HepG2 (cell line): ENCODE measurements around the gene AUP1. TPM values are rescaled to one million over a fixed set of nuclear protein-coding genes. Genes with fewer than 3 reads are reported as not detected.

Experiments
- FOXO1 ChIP-seq: sonication (generic); formaldehyde crosslinking; IDR thresholded peaks from 2 replicates; pipeline ENCODE4 v1.4.0; 2020; ENCODE audit warnings: missing genetic modification reagents
- GABPB1 ChIP-seq: IDR thresholded peaks from 2 replicates; pipeline ENCODE4 v1.6.1; 2016; ENCODE audit warnings: mild to moderate bottlenecking, missing genetic modification reagents, moderate library complexity, missing compliant biosample characterization
- HDAC1 ChIP-seq: sonication (generic); formaldehyde crosslinking; IDR thresholded peaks from 2 replicates; pipeline ENCODE4 v1.5.1; 2020; ENCODE audit warnings: mild to moderate bottlenecking, missing genetic modification reagents
- HDAC2 ChIP-seq: sonication (generic); formaldehyde crosslinking; IDR thresholded peaks from 2 replicates; pipeline ENCODE4 v1.4.0; 2020; ENCODE audit warnings: missing genetic modification reagents
- HNRNPL ChIP-seq: fragments of 200-400 bp; formaldehyde crosslinking; IDR thresholded peaks from 2 replicates; pipeline ENCODE4 v1.6.1; 2017; ENCODE audit warnings: mild to moderate bottlenecking, low read depth, low read length
- KAT8 ChIP-seq: IDR thresholded peaks from 2 replicates; pipeline ENCODE4 v1.6.1; 2016; ENCODE audit warnings: missing genetic modification reagents, missing compliant biosample characterization
- PHF20 ChIP-seq: sonication (generic); formaldehyde crosslinking; IDR thresholded peaks from 2 replicates; pipeline ENCODE4 v1.5.0; 2020; ENCODE audit warnings: mild to moderate bottlenecking, missing genetic modification reagents
- PITX1 ChIP-seq: sonication (generic); formaldehyde crosslinking; IDR thresholded peaks from 2 replicates; pipeline ENCODE4 v1.5.1; 2020; ENCODE audit warnings: mild to moderate bottlenecking, missing genetic modification reagents
- SALL1 ChIP-seq: sonication (generic); formaldehyde crosslinking; IDR thresholded peaks from 2 replicates; pipeline ENCODE4 v1.8.0; 2022; ENCODE audit warnings: mild to moderate bottlenecking, missing genetic modification reagents
- SAP130 ChIP-seq: IDR thresholded peaks from 2 replicates; pipeline ENCODE4 v1.6.1; 2016; ENCODE audit warnings: low read depth
- SPEN ChIP-seq: sonication (generic); formaldehyde crosslinking; IDR thresholded peaks from 2 replicates; pipeline ENCODE4 v1.5.1; 2020; ENCODE audit warnings: low read depth, mild to moderate bottlenecking, missing genetic modification reagents
- TARDBP ChIP-seq: sonication (generic); formaldehyde crosslinking; IDR thresholded peaks from 2 replicates; pipeline ENCODE4 v1.8.0; 2022; ENCODE audit warnings: mild to moderate bottlenecking, missing genetic modification reagents
- ZNF224 ChIP-seq: sonication (generic); formaldehyde crosslinking; IDR thresholded peaks from 2 replicates; pipeline ENCODE4 v1.5.0; 2020; ENCODE audit warnings: mild to moderate bottlenecking, missing genetic modification reagents
- ZNF484 ChIP-seq: sonication (generic); formaldehyde crosslinking; IDR thresholded peaks from 2 replicates; pipeline ENCODE4 v1.5.1; 2020; ENCODE audit warnings: mild to moderate bottlenecking, low read depth, missing genetic modification reagents, borderline replicate concordance
- ZNF761 ChIP-seq: sonication (generic); formaldehyde crosslinking; conservative IDR thresholded peaks from 2 replicates; pipeline ENCODE4 v1.4.0; 2020; ENCODE audit warnings: mild to moderate bottlenecking, missing genetic modification reagents
- ZNF768 ChIP-seq: sonication (generic); formaldehyde crosslinking; IDR thresholded peaks from 2 replicates; pipeline ENCODE4 v1.4.0; 2020; ENCODE audit warnings: missing genetic modification reagents
- polyA plus RNA-seq, 8 experiments: library from polyadenylated mRNA; depleted of rRNA in 3 of 8; stranded (reverse) in 7 of 8; unstranded in 1 of 8; fragments of >200 nt; fragmentation: Illumina TruSeq in 4 of 8; extraction: Trizol in 4 of 8; gene quantifications; 2 replicates each; pipeline versions ENCODE4 v1.2.1 to v1.2.3, GENCODE V29; 2011 to 2016; ENCODE audit warnings: low read depth in 4 of 8, missing spikeins in 1 of 8, mixed read lengths in 1 of 8; ENCODE audit not compliant: insufficient read depth in 1 of 8
- total RNA-seq, 5 experiments: library from RNA; depleted of rRNA; stranded (reverse); fragments of >200 nt; fragmentation: Illumina TruSeq; extraction: Trizol; gene quantifications; 2 replicates each; pipeline ENCODE4 v1.2.3, GENCODE V29; 2016; ENCODE audit warnings: low read depth in 1 of 5
- TF ChIP-seq, protein P1 (sequence below): IDR thresholded peaks from 2 replicates; pipeline ENCODE4 v1.6.1; 2016; ENCODE audit warnings: mild to moderate bottlenecking
- TF ChIP-seq, protein P2 (sequence below): sonication (generic); formaldehyde crosslinking; IDR thresholded peaks from 2 replicates; pipeline ENCODE4 v1.5.0; 2020; ENCODE audit warnings: mild to moderate bottlenecking, missing genetic modification reagents, borderline replicate concordance
- TF ChIP-seq, protein P3 (sequence below): IDR thresholded peaks from 2 replicates; pipeline ENCODE4 v1.6.1; 2016; ENCODE audit warnings: mild to moderate bottlenecking, missing biosample characterization, missing genetic modification reagents
- TF ChIP-seq, protein P4 (sequence below): IDR thresholded peaks from 2 replicates; pipeline ENCODE4 v1.6.1; 2012; ENCODE audit warnings: inconsistent platforms
- TF ChIP-seq, protein P5 (sequence below), 2 experiments: sonication (generic) in 1 of 2; formaldehyde crosslinking in 1 of 2; IDR thresholded peaks; 2 replicates each; pipeline versions ENCODE4 v1.5.1 to v1.6.1; 2011 to 2020; ENCODE audit warnings: borderline replicate concordance in 1 of 2, low read depth in 1 of 2, low read length in 1 of 2, mild to moderate bottlenecking in 1 of 2, missing genetic modification reagents in 1 of 2, moderate library complexity in 1 of 2

The AUP1 gene
- total and polyA plus RNA-seq, 2 of the 13 experiments (the other 11 are each of a cell fraction or from before 2014, with no cell fraction given), result 174 to 267 TPM

DNA sequence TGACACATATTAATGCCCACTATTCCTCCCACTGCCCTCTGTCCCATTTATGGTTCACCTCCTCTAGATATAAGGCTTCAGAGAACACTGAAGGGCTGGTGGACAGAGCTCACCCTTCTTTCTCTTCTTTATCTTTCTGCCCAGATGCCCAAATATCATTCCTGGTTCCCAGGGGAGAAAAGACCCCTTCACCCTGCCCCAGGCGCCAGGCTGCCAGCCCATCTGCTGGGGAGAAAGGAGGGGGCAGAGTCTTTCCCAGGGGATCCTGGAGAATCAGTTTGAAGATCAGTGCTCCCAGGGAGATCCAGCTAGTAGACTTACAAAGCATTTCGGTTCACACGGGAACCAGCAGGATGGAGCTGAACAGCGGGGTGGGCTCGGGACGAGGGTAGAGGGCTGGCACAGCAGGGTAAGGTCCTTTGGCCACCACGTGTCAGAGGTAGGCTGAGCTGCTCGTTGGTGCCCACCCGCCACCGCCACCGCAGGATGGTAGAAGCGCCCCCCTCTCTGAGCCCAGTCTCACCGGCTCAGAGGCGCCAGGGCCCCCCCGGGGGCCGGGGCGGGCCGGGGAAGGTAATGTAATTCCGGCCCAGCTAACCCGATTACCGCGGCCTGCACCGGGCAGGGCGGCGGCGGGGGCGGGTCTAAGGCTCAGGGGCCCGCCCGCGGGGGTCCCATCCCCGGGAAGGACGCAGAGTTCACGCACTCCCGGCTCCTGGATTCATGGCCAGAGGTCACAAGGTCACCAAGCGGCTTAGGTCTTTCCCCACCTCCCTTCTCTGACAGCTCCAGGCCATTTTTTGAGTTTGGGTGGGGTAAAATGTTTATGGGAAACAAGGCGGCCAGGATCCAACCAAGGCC, 16.5 kb downstream of the AUP1 start (continued):
- TF ChIP-seq HDAC1 (CRISPR knock-in tag) (peak; percentile 31; the same call in 1 of the 2 replicates), HDAC2 (CRISPR knock-in tag) (peak; percentile 25; the same call in 1 of the 2 replicates), SAP130 (peak; percentile 23), SPEN (0 out of 2 replicates have a peak, but pooled peaks have one; percentile 23), ZNF484 (no peak), GABPB1 (peak; percentile 78), PHF20 (CRISPR knock-in tag) (no peak), KAT8 (CRISPR knock-in tag) (0 out of 2 replicates have a peak, but pooled peaks have one; percentile 55), ZNF768 (peak; percentile 68; the same call in 1 of the 2 replicates), FOXO1 (CRISPR knock-in tag) (0 out of 2 replicates have a peak, but pooled peaks have one; percentile 13), HNRNPL (peak; percentile 87), SALL1 (CRISPR knock-in tag) (no peak), TARDBP (peak; percentile 72), ZNF761 (CRISPR knock-in tag) (no peak), PITX1 (CRISPR knock-in tag) (no peak), ZNF224 (CRISPR knock-in tag) (0 out of 2 replicates have a peak, but pooled peaks have one; percentile 67)
- TF ChIP-seq, protein P1, sequence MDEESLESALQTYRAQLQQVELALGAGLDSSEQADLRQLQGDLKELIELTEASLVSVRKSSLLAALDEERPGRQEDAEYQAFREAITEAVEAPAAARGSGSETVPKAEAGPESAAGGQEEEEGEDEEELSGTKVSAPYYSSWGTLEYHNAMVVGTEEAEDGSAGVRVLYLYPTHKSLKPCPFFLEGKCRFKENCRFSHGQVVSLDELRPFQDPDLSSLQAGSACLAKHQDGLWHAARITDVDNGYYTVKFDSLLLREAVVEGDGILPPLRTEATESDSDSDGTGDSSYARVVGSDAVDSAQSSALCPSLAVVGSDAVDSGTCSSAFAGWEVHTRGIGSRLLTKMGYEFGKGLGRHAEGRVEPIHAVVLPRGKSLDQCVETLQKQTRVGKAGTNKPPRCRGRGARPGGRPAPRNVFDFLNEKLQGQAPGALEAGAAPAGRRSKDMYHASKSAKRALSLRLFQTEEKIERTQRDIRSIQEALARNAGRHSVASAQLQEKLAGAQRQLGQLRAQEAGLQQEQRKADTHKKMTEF (CRISPR knock-in tag), result peak; percentile 60; the same call in 1 of the 2 replicates
- TF ChIP-seq, protein P2, sequence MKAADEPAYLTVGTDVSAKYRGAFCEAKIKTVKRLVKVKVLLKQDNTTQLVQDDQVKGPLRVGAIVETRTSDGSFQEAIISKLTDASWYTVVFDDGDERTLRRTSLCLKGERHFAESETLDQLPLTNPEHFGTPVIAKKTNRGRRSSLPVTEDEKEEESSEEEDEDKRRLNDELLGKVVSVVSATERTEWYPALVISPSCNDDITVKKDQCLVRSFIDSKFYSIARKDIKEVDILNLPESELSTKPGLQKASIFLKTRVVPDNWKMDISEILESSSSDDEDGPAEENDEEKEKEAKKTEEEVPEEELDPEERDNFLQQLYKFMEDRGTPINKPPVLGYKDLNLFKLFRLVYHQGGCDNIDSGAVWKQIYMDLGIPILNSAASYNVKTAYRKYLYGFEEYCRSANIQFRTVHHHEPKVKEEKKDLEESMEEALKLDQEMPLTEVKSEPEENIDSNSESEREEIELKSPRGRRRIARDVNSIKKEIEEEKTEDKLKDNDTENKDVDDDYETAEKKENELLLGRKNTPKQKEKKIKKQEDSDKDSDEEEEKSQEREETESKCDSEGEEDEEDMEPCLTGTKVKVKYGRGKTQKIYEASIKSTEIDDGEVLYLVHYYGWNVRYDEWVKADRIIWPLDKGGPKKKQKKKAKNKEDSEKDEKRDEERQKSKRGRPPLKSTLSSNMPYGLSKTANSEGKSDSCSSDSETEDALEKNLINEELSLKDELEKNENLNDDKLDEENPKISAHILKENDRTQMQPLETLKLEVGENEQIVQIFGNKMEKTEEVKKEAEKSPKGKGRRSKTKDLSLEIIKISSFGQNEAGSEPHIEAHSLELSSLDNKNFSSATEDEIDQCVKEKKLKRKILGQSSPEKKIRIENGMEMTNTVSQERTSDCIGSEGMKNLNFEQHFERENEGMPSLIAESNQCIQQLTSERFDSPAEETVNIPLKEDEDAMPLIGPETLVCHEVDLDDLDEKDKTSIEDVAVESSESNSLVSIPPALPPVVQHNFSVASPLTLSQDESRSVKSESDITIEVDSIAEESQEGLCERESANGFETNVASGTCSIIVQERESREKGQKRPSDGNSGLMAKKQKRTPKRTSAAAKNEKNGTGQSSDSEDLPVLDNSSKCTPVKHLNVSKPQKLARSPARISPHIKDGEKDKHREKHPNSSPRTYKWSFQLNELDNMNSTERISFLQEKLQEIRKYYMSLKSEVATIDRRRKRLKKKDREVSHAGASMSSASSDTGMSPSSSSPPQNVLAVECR (CRISPR knock-in tag), result peak; percentile 54; the same call in 1 of the 2 replicates
- TF ChIP-seq, protein P3, sequence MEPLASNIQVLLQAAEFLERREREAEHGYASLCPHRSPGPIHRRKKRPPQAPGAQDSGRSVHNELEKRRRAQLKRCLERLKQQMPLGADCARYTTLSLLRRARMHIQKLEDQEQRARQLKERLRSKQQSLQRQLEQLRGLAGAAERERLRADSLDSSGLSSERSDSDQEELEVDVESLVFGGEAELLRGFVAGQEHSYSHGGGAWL (CRISPR knock-in tag), result peak; percentile 32; the same call in 1 of the 2 replicates
- TF ChIP-seq, protein P4, sequence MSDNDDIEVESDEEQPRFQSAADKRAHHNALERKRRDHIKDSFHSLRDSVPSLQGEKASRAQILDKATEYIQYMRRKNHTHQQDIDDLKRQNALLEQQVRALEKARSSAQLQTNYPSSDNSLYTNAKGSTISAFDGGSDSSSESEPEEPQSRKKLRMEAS, result peak; percentile 75
- TF ChIP-seq, protein P5, sequence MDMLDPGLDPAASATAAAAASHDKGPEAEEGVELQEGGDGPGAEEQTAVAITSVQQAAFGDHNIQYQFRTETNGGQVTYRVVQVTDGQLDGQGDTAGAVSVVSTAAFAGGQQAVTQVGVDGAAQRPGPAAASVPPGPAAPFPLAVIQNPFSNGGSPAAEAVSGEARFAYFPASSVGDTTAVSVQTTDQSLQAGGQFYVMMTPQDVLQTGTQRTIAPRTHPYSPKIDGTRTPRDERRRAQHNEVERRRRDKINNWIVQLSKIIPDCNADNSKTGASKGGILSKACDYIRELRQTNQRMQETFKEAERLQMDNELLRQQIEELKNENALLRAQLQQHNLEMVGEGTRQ (IDR thresholded peaks at IDR 0.05; ENCODE audit: low read depth, low read length), result no peak
- TF ChIP-seq, protein P5 (CRISPR knock-in tag; IDR thresholded peaks at IDR 0.05; ENCODE audit: borderline replicate concordance), result no peak
